ENCODE data around the gene ZNF365.
"Not testable (repeated sequence)": the region's sequence is repeated elsewhere in the genome, so short reads cannot be mapped to it uniquely, and the experiment has no call there.

ZNF365 gene, protein sequence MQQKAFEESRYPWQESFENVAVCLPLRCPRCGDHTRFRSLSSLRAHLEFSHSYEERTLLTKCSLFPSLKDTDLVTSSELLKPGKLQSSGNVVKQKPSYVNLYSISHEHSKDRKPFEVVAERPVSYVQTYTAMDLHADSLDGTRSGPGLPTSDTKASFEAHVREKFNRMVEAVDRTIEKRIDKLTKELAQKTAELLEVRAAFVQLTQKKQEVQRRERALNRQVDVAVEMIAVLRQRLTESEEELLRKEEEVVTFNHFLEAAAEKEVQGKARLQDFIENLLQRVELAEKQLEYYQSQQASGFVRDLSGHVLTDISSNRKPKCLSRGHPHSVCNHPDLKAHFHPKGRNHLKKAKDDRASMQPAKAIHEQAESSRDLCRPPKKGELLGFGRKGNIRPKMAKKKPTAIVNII

GRCh38 chr10:62373995-62374861, at the start of gene ZNF365:
ZNF365 (plus strand) TSS chr10:62374369; CDS start chr10:62376194, 1,825 bp downstream.
- no peak for FAIRE-seq

- no peak for FAIRE-seq
These were observed 48.0 kb upstream of the ZNF365 start for GRCh38 chr10:62326176-62326575.

GRCh38 chr10:62327885-62328284, 46.3 kb upstream of the ZNF365 start:
- FAIRE-seq = no peak

GRCh38 chr10:62330213-62330612, 44.0 kb upstream of the ZNF365 start:
- FAIRE-seq = no peak

- no peak for FAIRE-seq
These were observed 41.8 kb upstream of the ZNF365 start for GRCh38 chr10:62332406-62332805.

GRCh38 chr10:62333135-62333889, 40.9 kb upstream of the ZNF365 start:
- FAIRE-seq = no peak

DNA sequence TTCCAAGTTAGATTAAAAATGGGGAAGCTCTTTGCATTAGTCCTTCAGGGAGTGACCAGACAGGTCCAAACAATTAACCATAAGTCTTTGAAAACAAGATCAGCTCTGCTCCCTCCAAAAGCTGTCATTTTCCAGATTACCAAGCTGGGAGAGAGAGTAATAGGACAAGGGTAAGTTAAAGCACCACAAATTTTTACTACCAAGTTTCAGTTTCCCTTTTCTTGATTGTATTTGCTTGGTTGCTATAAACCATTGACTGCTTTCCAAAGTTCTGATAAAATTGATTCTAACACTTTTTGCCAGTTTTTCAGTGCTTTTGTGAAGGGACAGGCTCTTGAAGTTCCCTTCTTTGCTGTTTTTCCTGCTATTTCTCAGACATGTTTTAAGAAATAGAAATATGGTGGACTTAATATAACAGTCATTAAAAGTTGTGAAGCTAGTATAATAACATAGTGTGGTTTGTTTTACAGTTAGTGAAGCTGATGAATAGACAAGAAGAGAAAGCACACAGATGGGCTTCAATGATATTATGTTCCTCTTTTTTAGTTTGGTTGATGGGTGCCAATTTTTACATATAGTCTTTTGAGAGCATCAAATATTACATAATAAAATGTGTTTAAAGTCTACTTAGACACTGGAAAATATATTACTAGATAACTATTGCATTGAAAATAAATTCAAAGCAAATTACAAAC, 40.0 kb upstream of the ZNF365 start:
- no peak for FAIRE-seq

GRCh38 chr10:62335326-62335725, 38.8 kb upstream of the ZNF365 start:
- no peak for FAIRE-seq

DNA sequence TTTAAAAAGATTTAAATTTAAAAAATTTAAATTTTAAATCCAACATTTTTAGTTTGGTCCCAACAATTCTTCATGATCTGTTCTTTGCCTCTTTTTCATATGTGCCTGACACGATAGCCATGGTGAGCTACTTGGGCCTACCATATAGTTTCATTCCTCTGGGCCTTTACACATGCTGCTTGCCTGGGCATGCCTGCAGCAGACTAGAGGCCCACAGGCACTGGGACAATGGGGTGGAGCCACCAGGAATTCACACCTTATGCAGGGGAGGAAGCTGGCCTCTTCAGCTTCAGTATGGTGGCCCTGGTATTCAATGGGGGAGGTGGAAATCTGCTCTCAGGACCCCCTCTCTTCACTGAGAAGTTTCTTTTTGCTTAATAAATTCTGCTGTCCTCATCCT, 37.8 kb upstream of the ZNF365 start:
- FAIRE-seq = no peak

GRCh38 chr10:62341419-62341818, 32.8 kb upstream of the ZNF365 start:
- no peak for FAIRE-seq

DNA sequence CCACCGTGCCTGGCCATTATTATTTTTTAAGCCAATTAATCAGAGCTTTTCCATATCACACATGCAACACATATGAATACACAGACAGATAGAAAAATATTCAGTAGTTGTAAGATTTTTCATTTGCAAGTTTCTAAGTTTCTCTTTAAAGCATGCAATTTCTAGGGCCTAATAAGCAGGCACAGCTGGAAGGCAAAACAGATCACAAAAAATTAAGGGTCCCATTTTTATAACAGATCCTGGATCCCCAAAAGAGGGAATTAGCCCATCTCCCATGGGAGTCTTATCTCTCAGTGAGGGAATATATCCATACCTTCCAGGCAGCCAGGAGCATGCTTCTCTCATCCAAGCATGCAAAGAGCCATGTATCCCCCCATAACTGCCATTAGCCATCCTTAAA, 31.2 kb upstream of the ZNF365 start:
- no peak for FAIRE-seq

- FAIRE-seq = no peak
These were observed 26.1 kb upstream of the ZNF365 start for GRCh38 chr10:62348029-62348428.

DNA sequence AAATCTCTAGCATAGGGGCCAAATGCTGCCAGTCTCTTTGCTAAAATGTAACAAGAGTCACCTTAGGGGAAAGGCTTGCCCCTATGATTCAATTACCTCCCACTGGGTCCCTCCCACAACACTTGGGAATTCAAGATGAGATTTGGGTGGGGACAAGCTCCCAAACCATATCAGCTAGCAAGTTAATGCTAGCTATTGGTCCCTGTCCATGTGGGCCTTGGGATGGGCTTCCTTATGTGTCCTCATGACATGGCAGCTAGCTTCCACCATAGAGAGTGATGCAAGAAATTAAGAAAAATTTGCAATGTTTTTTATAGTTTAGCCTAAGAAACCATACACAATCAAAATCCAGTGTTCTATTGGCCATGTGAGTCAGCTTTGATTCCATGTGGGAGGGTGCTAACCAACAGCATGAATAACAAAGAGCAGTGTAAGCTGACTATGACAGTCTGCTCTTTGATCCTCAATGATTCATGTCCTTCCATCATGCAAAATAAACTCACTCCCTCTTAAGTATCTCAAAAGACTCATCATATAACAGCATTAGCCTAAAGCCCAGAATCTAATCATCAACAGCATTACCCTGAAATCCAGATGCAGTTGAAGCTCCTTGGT, 21.7 kb upstream of the ZNF365 start:
- no peak for FAIRE-seq

DNA sequence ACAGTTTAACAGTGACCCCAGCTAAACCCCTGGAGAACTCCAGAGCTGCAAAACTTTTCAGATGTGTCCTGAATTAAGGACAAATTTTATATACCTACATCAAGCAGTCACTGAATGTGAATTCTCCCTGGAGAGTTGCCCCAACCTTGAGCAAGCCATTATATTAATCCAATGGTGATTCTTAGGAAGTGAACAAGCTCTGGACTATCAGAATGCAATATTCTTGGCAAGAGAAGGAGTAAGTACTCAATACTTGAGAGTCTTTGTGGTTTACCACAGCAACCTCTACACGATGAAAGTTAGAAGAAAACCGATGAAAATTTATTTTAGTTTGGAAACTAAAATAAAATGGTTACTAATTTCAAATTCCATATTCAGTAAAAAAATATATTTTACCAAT, 19.3 kb upstream of the ZNF365 start:
- FAIRE-seq = no peak

- FAIRE-seq = no peak
These were observed 17.7 kb upstream of the ZNF365 start for GRCh38 chr10:62356447-62356846.

DNA sequence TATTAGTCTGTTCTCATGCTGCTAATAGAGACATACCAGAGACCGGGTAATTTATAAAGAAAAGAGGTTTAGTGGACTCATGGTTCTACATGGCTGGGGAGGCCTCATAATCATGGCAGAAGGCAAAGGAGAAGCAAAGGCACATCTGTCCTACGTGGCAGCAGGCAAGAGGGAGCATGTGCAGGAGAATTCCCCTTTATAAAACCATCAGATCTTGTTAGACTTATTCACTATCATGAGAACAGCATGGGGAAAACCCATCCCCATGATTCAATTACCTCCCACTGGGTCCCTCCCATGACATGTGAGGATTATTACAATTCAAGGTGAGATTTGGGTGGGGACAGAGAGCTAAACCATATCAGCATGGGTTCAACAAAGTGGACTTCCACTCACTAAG, 16.0 kb upstream of the ZNF365 start:
- not testable (repeated sequence) for FAIRE-seq

DNA sequence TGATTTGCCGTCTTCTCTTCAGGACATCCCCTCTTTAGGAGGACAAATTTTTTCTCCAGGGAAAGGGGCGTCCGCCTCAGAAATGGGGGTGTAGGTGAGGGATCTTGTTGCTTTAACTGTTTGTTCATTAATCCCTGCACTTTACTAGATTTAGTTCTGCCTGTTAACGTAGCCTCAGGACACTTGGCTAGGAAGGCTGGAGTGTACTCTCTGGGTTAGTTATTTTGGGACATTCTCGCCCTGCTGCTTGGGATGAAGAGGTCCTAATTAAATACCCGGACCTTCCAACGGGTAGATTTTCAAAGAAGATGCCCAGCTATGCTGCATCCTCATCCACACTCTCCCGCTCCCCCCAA, 552 bp upstream of the ZNF365 start:
- no peak for FAIRE-seq

DNA sequence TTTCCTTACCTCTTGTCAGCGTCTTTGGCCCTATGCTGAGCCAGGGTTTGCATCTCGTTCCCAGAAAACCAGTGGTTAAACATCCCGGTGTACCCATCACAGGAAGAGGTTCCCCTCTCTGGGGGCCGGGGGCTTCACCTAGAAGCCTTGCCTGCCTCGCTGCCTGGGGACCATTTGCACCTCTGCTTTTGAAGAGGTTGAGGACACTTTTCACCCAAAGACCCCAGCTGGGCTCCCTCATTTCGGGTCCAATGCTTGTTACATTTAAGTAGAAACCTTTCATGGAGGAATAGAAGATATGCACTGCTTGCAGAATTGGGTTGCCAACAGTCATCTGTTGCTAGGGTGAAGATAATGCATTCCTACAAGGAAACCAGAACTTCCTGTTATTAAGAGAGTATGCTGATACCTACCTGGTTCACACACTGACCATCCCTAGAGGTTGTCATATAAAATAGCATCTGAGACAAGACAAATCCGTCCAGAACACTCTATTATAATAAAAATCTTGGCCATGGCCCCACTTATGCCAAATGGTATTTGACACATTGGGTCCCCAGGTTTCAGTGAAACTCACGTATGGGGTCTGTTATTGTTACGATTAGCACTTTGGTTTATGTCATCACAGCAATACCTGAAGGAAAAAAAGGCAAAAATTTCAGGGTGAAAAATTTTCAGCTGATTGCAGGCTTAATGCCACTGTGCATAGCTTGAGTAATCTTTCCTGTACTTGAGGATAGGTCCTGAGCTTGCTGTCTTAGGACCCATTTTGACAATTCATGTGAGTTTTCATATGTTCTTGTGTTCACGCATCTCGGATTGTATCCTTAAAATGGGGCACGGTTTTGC, 917 bp downstream of the ZNF365 start:
- FAIRE-seq = no peak

DNA sequence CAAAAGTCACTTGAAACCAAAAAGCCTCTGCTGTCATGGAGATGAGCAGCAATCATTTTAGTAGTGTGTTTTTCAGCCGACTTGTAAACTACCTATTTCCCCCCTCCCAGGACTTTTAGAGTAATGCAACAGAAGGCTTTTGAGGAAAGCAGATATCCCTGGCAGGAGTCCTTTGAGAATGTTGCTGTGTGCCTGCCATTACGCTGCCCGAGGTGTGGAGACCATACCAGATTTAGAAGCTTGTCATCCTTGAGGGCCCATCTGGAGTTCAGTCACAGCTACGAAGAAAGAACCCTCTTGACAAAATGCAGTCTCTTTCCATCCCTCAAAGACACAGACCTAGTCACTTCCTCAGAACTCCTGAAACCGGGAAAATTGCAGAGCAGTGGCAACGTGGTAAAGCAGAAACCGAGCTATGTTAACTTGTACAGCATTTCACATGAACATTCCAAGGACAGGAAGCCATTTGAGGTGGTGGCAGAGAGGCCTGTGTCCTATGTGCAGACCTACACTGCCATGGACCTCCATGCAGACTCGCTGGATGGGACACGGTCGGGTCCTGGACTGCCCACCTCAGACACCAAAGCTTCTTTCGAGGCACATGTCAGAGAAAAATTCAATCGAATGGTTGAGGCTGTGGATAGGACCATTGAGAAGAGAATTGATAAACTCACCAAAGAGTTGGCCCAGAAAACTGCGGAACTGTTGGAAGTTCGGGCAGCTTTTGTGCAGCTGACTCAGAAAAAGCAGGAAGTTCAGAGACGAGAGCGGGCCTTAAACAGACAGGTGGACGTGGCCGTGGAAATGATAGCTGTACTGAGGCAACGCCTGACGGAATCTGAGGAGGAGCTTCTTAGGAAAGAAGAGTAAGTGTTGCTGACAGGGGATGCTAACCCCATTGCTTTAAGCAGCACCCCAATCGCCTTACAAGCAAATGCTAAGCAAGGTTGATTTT, 2.2 kb downstream of the ZNF365 start:
- no peak for FAIRE-seq

- FAIRE-seq = no peak
These were observed 2.9 kb downstream of the ZNF365 start for GRCh38 chr10:62377026-62377415.

All from G401.6 (cell line).